GM19324 (cell line): Measurements from ENCODE around the gene CTXND1.

Experiments
- ATAC-seq: cut with Tn5 transposase; IDR thresholded peaks from one replicate; pipeline ENCODE4 v1.9.1; 2021; ENCODE audit warnings: mild to moderate bottlenecking, moderate library complexity; ENCODE audit not compliant: unreplicated experiment, low FRiP score

Gene CTXND1

DNA sequence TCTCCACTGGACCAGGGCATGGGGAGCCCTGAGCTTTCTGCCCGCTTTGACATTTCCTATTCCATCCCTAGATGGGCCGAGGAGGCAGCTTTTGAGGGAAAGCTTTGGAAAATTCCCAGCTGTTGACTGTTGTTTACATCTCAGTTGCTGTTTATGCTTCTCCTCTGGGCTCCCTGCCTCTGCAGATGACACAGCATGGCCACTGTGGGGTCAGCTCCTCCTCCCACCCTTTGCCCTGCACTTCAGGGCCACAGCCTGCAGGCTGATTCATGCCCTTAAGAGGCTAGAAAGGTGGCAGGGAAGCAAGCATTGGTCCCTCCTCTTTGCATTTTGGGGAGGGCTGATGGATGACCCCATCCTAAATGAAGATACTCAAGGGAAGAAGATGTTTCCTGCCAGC lies 8.5 kb upstream of the CTXND1 start:
- ATAC-seq = no peak

DNA sequence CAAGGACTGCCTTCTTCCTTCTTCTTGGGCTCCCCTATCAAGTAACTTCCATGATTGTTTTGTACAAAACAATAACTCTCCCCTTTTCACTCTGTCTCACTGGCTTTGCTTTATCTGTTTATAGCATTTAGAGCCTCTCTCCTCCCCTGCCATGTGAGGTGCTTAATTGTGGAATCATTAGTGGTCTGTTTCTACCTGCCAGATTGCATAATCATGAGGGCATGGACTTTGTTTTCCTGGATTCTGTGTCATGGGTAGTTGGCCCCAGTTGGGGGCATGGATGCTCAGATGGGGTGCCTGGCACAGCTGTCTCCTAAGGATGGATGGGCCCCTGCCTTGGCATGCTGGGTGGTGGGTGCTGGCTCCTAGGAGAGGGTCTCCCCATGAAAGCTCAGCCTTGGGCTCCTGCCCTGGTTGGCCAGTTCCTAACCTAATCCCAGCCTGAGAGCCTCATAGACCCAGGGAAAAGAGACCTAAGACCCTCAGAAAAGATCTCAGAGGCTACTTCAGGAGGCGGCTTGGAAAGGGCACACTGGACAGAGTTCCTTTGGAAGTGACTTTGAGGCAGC lies 8.0 kb upstream of the CTXND1 start:
- no peak for ATAC-seq

DNA sequence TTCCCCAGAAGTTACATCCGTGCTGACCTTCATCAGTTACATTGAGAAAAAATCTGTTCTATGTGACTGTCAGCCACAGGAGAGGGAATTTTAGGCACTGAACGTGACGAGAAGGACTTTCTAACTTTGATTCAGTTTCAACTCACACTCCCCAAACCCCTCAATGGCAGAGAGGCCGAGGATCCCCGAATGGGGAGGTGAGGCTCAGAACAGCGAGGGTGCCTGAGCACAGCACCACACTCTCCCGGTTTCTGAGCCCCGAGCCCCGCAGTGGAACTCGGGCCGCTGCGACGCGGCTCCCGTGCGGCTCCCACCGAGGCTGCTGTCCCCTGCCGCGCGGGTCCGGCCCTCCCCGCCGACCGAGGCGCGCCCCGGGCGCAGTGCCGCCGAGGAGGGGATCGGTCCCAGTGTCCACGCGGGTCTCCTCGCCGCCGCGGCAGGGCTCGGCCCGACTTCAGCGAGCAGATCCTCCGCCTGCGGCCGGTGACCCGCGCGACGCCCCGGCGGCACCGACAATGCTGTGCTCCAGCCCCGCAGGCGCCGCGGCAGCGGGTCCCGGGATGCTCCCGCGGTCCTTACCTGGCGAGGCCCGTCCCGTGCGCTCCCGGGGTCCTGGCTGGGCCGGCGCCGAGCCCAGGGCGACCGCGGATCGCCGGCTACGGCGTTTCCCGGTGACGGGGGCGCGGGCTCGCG lies 439 bp downstream of the CTXND1 start:
- no peak for ATAC-seq

DNA sequence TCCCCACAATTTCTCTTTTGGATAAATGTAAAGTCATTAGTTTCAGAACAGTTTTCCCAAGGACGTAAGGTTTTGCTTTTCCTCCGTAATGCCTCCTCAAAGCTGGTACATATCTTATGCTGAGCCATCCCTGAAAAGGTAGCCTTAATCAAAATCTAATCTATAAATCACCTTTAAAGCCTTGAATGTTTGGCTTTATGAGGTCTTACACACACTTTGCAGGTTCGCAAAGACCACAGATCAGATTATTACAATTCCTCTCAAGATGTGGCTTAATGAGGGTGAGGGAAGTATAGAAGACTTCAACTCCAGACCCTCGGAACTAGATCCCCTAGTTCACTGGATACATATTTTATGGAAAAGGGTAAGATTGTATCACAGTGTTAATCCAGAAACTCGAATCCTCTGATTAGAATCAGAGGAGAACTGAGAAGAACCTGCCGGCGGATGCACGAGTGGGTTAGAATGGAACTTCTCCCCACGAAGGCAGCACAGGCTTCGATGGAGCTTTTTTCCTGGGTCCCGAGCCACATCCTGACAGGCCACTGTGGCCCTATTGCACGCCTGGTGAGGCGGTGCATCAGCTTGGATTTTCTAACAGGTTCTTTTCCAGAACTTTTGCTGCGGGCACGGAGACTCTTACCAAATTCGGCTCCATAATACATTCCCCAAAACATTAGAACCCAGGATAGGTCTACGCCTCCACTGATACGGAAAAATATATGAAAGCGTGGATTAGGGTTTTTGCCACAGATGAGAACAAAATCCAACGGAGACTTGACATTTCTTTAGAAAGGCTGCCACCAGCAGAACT lies 1.2 kb downstream of the CTXND1 start:
- no peak for ATAC-seq

DNA sequence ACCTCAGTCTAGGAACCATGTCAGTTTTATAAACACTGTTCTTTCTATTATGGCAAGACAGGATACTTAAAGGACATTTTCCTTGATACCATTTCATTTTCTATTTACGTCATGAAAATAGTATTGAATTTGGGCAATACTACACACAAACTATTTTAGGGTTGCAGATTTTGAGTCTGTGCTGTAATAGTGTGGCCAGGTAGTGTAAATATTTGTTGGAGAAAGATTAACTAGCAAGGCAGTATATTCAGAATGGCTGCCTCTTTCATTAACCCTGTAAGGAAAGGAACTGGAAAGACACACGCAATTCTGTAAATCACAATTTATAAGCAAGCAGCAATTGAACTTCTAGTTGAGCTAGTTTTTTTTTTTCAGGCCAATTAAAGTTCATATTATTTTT lies 2.0 kb downstream of the CTXND1 start:
- ATAC-seq = no peak

DNA sequence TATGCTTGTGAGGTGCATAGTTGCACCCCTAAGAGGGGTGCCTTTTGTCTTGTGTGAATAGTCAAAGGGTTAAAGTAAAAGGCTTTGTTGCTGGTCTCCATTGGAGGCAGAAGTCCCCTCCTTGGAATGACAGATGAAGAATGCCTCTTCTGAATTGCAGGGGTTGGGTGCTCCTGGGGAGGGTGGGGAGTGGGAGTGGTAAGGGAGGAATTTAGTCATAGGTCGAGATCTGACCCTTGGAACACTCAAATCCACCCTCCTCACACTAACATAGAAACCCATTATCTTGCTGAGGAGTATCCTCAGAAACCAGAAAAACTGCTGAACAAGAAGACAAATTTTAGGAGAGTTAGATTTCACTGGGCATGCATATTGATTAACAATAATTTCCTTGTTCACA lies 4.7 kb downstream of the CTXND1 start:
- no peak for ATAC-seq

DNA sequence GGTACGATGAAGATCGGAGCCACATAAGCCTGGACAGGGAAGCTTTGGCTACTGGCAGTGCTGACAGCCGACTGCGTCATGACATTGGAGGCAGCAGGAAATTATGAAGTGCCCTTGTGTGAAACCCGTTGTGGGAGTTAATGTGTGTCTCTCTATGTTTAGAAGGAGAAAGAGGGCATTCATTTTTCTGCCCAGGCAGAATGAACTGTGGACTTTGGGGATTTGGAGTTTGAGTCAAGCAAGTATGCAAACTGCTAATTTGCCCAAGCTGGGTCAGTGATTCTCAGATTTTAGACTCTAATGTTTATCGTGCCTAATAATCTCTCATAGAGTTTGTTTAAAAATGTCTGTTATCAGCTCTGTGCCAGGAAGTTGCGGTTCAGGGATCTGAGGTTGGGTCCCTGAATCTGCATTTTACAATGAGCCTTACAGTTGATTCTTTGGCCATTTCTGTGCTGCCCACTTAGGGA lies 5.6 kb downstream of the CTXND1 start:
- no peak for ATAC-seq

DNA sequence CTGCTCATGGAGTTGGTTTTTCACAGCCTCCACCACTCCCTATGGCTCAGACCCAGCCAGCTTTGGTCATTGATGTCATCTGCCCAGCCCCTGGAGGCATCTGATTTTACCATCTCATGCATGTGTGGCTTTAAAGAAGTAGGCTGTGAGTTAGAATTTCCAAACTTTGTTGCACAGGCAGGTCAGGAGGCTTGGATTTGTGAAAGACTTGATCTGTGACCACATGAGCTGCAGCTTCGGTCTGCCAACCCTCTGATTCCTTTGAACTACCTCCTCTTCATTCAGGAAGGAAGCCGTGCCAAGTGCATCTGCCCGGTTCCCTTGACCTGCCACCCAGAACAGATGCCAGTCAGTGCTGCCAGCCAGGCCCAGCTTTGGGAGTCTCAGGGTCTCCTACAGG lies 9.2 kb downstream of the CTXND1 start:
- no peak for ATAC-seq

DNA sequence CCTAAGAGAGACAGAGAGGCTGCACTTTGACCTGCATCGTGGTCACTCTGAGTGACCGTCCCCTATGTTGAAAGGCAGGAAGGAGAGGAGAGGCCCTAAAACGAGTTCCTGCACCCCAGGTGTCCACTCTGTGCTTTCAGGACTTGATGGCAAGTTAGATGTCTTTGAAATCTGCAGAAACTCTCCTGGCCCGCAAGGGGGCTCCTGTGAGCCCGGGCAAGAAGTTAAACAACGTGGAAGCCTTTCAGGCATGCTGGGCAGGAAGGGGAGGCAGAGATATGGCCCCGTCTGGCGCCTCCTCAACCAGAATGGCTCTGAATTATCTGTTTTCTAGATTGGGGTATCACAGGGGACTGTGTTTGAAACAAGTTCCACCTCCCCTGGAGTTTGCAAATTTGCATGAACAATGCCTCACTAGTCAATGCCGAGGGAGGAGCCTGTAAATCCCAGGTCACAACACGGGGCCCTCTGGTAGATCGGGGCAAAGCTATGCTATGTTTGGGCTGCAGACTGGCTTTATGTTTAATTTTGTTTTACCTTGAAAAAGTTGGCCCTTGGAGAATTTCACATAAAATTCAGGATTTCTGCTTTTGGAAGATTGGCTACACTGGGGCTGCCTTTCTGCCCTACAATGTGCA lies 9.8 kb downstream of the CTXND1 start:
- no peak for ATAC-seq

DNA sequence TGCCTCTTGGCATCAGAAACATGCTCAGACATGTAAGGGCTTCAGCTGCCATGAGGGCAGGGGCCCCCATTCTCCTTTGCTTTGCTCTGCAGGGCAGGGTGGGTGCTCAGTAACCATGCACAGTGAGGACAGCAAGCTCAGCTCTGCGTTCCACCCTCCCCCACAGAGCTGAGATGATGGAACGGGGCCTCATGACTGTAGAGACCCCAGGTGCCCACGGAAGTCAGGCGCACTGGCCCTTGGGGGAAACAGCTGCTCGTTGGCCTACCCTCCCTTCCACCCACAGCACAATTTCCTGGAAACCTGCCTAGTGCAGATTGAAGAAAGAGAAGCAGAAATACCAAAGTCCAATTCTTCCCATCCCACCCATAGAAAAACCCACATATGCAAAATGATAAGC lies 10.5 kb downstream of the CTXND1 start:
- ATAC-seq = no peak

DNA sequence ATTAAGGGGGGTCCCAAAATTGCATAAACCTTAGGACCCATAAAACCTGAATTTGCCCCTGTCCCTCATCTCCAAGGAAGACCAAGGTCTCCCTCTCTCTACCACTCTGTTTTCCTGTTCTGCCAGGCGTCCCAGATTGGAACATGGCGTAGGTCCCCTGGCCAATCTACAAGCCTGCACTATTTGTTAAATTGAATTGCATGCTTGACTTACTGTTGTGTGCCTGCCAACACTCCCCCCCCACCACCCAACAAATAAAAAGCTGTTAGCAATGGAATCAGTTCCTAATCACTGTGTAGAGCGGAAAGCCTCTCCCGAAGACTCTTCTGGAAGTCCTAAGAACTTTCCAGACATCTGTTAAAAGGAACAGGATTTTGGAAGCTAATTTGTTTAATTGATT lies 11.7 kb downstream of the CTXND1 start:
- no peak for ATAC-seq

DNA sequence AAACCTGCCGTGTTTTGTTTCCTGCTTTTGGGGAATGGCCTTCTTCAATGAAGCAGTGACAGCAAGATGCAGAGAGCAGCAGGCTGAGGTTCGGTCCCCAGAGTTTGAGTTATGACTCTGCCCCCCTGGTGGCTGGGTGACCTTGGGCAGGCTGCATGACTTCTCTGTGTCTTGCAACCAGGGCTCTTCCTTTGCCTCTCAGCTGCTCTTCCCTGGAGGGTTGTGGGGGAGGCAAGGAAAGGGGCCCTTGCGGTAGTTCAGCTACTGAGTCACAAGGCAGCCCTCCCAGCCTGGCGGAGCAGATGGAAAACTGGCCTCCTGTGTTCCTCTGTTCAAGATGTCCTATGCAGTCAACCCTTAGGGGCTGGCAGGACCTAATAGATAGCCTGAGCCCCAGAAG lies 17.1 kb downstream of the CTXND1 start:
- ATAC-seq = no peak

DNA sequence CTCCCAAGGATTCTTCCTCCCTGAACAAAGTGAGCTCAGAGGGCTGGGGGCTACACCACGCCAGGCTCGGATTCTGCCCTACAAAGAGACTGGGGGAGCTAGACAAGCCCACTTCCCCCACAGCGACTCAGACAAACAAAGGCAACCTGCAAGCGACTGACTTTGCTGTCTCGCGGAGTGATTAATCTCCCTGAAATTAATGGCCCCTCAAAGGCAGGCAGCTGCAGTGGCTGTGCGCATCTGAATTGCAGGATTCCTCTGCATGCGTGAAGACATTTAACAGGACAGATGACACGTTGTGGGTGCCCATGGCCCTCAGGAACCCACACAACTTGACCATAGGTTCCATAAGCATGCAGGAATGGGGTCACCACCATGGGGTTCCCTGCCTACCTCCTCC lies 18.4 kb downstream of the CTXND1 start:
- ATAC-seq = no peak

DNA sequence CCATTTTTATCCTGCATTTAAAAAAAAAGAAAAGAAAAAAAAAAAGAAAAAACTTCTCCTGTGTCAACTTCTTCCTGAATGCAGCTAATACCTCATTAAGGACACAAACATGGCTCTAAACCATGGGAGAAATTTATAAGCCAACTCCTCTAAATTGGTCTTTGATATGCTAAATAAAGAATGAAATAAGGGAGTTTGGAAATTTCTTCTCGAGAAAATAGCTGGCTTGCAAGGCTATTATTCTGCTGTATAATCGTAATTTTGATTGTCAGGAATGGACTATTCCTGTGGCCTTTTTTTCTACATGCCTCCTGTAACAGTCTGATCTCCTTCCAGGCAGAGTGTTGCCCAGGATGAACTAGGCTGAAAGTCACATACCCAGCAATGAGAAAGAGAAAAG lies 20.6 kb downstream of the CTXND1 start:
- no peak for ATAC-seq

DNA sequence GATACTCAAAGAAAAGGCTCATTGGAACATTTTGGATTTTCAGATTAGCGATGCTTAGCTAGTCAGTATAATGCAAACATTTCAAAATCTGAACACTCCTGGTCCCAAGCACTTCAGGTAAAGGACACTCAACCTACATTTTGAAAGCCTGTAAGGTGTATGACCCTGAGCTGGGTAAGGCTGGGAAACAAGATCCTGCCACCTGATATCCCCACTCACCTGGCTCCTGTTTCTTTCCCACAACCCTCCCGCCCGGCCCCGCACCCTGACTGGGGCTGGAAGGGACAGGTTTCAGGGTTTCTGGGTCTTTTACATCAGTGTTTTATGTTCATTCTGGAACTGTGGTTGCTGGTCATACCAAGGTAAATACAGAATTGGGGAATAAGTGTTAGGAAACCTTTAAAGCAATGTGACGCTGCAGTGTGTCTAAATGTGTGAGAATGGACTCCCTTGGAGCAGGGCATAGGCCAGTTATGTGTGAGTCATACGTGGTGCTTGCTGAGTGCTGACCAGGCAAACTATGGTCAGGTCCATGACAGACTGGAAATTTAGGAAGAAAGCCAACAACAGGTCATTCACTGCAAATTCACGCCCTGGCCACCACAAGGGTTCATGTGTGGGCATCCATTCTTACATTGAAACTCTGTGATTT lies 22.9 kb downstream of the CTXND1 start:
- no peak for ATAC-seq

DNA sequence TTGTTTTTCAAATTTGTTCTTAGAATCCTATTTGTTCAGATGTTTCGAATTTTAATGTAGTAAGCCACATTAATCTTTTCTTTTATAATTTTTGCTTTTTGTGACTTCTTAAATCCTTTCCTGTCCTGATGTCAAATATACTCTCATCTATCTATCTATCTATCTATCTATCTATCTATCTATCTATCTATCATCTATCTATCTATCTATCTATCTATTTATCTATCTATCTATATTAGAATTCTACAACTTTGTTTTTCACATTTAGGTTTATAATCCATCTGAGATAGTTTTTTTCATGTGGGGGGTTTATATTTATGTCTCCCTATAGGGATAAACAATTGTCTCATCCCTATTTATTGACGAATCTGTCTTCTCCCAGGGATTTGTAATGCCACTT lies 32.1 kb downstream of the CTXND1 start:
- no peak for ATAC-seq

DNA sequence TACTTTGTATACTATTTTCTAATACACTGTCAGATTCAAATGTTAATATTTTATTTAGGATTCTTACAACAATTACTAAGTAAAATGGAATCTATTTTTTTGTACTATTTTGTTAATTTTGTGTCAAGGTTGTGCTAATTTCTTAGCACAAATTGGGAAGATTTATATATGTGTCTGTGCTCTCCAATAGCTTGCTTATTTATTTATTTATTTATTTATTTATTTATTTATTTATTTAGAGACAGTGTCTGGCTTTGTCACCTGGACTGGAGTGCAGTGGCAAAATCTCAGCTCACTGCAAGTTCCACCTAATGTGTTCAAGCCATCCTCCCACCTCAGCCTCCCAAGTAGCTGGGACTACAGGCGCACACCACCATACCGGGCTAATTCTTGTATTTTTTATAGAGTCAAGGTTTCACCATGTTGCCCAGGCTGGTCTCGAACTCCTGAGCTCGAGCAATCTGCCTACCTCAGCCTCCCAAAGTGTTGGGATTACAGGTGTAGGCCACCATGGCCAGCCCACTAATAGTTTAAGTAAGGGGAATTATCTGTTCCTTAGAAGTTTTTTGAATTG lies 34.6 kb downstream of the CTXND1 start:
- no peak for ATAC-seq

DNA sequence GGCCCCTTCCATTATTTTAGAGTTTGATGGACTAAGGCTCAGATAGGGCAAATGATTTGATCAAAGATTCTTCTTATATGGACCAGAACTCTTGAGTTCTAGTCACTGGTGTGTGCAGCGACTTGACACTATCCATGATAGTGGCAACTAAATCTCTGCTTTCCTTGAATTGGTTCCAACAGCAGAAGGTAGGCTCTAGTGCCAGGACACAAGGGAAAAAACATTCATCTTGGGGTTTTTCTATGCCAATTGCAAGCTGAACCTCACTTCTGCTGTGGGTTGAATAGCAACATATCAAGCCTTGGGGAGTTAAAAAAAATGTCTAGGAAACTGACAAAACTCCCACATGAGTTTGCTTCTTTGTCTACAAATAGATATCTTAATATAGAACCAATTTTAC lies 35.1 kb downstream of the CTXND1 start:
- ATAC-seq = no peak

DNA sequence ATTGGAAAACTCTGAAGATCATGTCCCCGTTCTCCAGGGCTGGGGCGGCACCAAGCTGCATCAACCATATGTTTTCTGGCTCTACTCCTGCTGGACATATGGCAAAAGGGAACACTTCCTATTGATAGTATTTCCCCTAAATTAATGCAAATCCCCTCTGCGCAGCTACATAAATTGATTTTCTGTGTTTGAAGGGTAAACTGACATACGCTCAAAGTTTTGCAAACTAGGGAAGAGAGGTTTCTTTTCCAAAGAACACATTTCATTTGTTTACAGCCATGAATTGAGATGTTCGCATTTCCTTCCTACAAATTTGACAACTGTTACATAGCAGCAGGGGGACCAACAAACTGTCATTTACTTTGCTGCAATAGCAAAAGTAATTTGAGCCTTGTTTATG lies 35.9 kb downstream of the CTXND1 start:
- no peak for ATAC-seq

DNA sequence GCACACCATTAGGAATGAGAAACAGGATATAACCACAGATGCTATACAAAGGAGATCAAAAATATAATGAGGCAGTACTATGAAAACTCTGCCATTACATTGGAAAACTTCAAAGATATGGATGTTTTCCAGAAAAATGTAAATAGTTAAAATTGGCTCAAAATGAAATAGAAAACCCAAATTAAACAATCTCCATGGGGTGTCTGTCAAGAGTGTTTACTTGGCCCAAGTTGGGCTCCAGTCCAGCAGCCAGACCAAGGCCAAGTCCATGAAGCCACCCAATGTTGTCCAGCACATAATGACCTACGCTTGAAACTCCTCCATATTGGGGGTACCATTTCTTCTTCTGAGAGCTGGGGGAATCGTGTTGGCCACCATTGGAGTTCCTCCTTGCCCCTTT lies 37.1 kb downstream of the CTXND1 start:
- ATAC-seq = no peak
